ENCODE results near the gene U2AF1. TPM values are rescaled to one million over a fixed set of nuclear protein-coding genes. Genes with fewer than 3 reads are reported as not detected.
"Not testable (repeated sequence)": the region's sequence is repeated elsewhere in the genome, so short reads cannot be mapped to it uniquely, and the experiment has no call there.

U2AF1 gene, protein sequence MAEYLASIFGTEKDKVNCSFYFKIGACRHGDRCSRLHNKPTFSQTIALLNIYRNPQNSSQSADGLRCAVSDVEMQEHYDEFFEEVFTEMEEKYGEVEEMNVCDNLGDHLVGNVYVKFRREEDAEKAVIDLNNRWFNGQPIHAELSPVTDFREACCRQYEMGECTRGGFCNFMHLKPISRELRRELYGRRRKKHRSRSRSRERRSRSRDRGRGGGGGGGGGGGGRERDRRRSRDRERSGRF
- 43.3 and 43.9 TPM in 2 replicates for total RNA-seq (2014; rRNA removed; shearing (Covaris generic))

DNA sequence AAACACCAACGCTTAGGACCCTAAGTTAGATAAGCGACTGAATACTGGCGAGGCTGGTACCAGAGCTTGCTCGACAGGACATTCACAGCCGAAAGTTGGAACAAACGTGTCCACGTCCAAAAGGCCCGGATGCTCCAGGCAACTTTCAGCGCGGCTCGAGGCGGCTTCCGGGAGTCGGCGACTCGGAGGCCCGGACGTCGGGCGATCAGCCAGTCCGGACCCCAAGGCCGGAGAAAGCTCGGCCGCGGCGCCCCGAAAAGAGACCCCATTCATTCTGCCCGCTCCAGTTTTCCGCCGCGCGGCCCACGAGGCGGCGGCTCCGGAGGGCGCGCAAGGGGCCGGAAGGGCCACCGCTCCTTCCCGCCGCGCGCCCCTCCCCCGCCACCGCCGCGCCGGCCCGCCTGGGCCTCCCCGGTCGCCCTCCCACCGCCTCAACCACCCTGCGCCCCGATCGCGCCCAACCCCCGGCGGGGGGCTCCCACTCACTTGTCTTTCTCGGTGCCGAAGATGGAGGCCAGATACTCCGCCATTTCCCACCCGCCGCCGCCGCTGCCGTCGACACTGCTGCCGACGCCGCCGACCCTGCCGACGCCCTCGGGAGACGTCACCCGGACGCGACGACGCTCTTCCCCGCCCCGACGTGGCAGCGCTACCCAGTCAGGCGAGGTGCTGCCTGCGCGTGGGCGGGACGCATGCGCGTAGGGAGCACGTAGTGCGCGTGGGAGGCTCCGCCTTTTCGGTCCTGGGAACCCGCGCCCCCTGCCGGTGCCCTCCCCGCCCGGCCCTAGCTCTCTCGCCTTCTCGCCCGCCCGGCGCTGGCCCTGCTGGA, at the start of gene U2AF1:
Gene U2AF1 (minus strand): TSS at position 606 of the 829 bp plus-strand sequence. CDS start 76 bp downstream, at position 530.
- H3K36me3 ChIP-seq; H3K27me3 ChIP-seq (replicated peaks); H3K4me3 ChIP-seq; H3K4me1 ChIP-seq (replicated peaks); H3K9me3 ChIP-seq (replicated peaks); H3K27ac ChIP-seq: not testable (repeated sequence)
- DNase-seq (ENCODE audit: low read depth in 1 of 2, low spot score in 2 of 2): peak; percentile 13 to 59

- not testable (repeated sequence) for H3K27me3 ChIP-seq (replicated peaks); H3K27ac ChIP-seq; H3K4me3 ChIP-seq; H3K9me3 ChIP-seq (replicated peaks); H3K4me1 ChIP-seq (replicated peaks); H3K36me3 ChIP-seq; DNase-seq (ENCODE audit: low read depth in 1 of 2, low spot score in 2 of 2)
Observed at GRCh38 chr21:43153601-43154000, 46.2 kb upstream of the U2AF1 start.

- not testable (repeated sequence) for H3K27me3 ChIP-seq (replicated peaks)
Observed at GRCh38 chr21:43149344-43149743, 42.0 kb upstream of the U2AF1 start.

DNA sequence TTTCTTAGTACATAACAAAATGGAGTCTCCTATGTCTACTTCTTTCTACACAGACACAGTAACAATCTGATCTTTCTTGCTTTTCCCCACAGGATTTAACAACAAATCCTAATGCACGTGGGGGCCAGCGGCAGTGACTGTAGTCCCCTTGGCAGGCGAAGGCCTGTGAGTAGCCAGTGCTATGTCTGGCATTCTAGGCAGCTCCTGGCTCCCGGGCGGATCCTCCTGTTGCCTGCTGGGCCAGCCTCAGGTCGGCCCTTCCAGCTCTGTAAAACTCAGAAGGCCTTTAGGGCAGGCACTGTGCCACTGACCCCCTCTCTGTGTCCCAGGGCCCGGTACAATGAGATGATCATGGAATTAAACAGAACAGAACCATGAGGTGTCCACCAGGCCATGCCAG, 40.6 kb upstream of the U2AF1 start:
- DNase-seq (ENCODE audit: low read depth in 1 of 2, low spot score in 2 of 2); H3K4me1 ChIP-seq (replicated peaks); H3K9me3 ChIP-seq (replicated peaks); H3K27ac ChIP-seq; H3K36me3 ChIP-seq; H3K27me3 ChIP-seq (replicated peaks); H3K4me3 ChIP-seq: not testable (repeated sequence)

More at GRCh38 chr21:43149344-43149743, 42.0 kb upstream of the U2AF1 start:
- H3K9me3 ChIP-seq (replicated peaks); H3K36me3 ChIP-seq; H3K4me1 ChIP-seq (replicated peaks); H3K4me3 ChIP-seq; DNase-seq (ENCODE audit: low read depth in 1 of 2, low spot score in 2 of 2); H3K27ac ChIP-seq: not testable (repeated sequence)

DNA sequence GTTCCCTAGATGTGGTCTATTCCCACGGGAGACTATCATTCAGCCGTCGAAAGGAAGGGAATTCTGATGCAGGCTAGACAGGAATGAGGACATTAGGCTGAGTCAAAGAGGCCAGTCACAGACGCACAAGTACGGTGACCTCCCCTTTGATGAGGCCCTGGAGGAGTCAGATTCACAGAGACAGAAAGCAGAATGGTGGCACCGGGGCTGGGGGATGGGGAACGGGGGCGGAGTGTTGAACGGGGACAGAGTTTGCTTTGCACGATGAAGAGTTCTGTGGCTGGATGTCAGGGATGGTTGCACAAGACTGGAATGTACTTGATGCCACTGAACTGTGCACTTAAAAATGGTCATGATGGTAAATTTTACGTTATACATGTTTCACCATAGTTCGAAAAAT, 39.3 kb upstream of the U2AF1 start:
- not testable (repeated sequence) for H3K27ac ChIP-seq; DNase-seq (ENCODE audit: low read depth in 1 of 2, low spot score in 2 of 2); H3K4me3 ChIP-seq; H3K9me3 ChIP-seq (replicated peaks); H3K27me3 ChIP-seq (replicated peaks); H3K36me3 ChIP-seq; H3K4me1 ChIP-seq (replicated peaks)

- not testable (repeated sequence) for H3K4me3 ChIP-seq; H3K4me1 ChIP-seq (replicated peaks); H3K36me3 ChIP-seq; DNase-seq (ENCODE audit: low read depth in 1 of 2, low spot score in 2 of 2); H3K27ac ChIP-seq; H3K27me3 ChIP-seq (replicated peaks); H3K9me3 ChIP-seq (replicated peaks)
Observed at GRCh38 chr21:43141407-43141806, 34.0 kb upstream of the U2AF1 start.

- H3K4me3 ChIP-seq: not testable (repeated sequence)
Observed at GRCh38 chr21:43138944-43139343, 31.6 kb upstream of the U2AF1 start.

GRCh38 chr21:43134520-43134919, 27.1 kb upstream of the U2AF1 start:
- not testable (repeated sequence) for H3K9me3 ChIP-seq (replicated peaks); H3K27ac ChIP-seq

More at GRCh38 chr21:43138944-43139343, 31.6 kb upstream of the U2AF1 start:
- not testable (repeated sequence) for H3K36me3 ChIP-seq; DNase-seq (ENCODE audit: low read depth in 1 of 2, low spot score in 2 of 2); H3K4me1 ChIP-seq (replicated peaks); H3K27me3 ChIP-seq (replicated peaks); H3K9me3 ChIP-seq (replicated peaks); H3K27ac ChIP-seq

GRCh38 chr21:43130094-43130493, 22.7 kb upstream of the U2AF1 start:
- not testable (repeated sequence) for H3K4me1 ChIP-seq (replicated peaks); H3K27me3 ChIP-seq (replicated peaks); H3K27ac ChIP-seq; H3K9me3 ChIP-seq (replicated peaks); DNase-seq (ENCODE audit: low read depth in 1 of 2, low spot score in 2 of 2); H3K36me3 ChIP-seq; H3K4me3 ChIP-seq

More at GRCh38 chr21:43134520-43134919, 27.1 kb upstream of the U2AF1 start:
- H3K4me1 ChIP-seq (replicated peaks); DNase-seq (ENCODE audit: low read depth in 1 of 2, low spot score in 2 of 2); H3K4me3 ChIP-seq; H3K27me3 ChIP-seq (replicated peaks); H3K36me3 ChIP-seq: not testable (repeated sequence)

DNA sequence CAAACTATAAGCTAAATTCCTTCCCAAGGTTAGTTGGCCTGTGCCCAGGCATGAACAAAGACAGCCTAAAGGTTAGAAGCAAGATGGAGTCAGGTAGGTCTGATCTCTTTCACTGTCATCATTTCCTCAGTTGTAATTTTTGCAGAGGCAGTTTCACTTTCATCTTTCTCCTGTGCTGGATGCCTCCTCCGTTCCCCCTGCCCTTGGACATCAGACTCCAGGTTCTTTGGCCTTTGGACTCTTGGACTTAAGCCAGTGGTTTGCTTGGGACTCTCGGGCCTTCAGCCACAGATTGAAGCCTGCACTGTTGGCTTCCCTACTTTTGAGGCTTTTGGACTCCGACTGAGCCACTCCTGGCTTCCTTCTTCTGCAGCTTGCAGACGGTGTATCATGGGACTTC, 8.6 kb upstream of the U2AF1 start:
- H3K9me3 ChIP-seq (replicated peaks); H3K4me3 ChIP-seq; DNase-seq (ENCODE audit: low read depth in 1 of 2, low spot score in 2 of 2); H3K4me1 ChIP-seq (replicated peaks); H3K27me3 ChIP-seq (replicated peaks); H3K27ac ChIP-seq; H3K36me3 ChIP-seq: not testable (repeated sequence)

- not testable (repeated sequence) for H3K4me1 ChIP-seq (replicated peaks); H3K27ac ChIP-seq; H3K9me3 ChIP-seq (replicated peaks); H3K4me3 ChIP-seq; H3K36me3 ChIP-seq; H3K27me3 ChIP-seq (replicated peaks); DNase-seq (ENCODE audit: low read depth in 1 of 2, low spot score in 2 of 2)
Observed at GRCh38 chr21:43114483-43114882, 7.1 kb upstream of the U2AF1 start.

GRCh38 chr21:43109006-43109405, 1.6 kb upstream of the U2AF1 start:
- H3K4me3 ChIP-seq; H3K36me3 ChIP-seq; H3K27me3 ChIP-seq (replicated peaks); H3K4me1 ChIP-seq (replicated peaks); H3K9me3 ChIP-seq (replicated peaks); DNase-seq (ENCODE audit: low read depth in 1 of 2, low spot score in 2 of 2); H3K27ac ChIP-seq: not testable (repeated sequence)

DNA sequence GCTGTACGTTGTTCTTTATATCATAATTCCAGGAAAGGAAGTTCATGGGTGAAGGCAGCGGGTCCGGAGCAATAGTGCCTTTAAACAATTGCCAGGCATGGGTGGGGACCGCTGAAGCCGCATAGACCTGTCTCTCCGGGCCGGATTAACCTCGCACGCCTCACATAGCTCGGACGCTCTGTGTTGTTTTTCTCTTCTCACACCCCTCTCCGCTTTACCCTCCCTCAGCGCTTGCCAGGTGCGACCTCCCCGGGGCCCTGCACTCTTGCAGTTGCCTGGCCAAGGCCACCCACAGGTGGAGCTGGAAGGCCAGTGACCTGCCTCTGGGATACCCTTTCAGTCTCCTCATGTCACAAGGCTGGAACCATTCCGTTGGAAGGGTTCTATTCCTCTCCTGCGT, 807 bp upstream of the U2AF1 start:
- not testable (repeated sequence) for H3K9me3 ChIP-seq (replicated peaks); H3K36me3 ChIP-seq; H3K27me3 ChIP-seq (replicated peaks); DNase-seq (ENCODE audit: low read depth in 1 of 2, low spot score in 2 of 2); H3K4me3 ChIP-seq; H3K27ac ChIP-seq; H3K4me1 ChIP-seq (replicated peaks)

GRCh38 chr21:43107794-43108137, 396 bp upstream of the U2AF1 start:
- not testable (repeated sequence) for H3K36me3 ChIP-seq; H3K4me3 ChIP-seq; DNase-seq (ENCODE audit: low read depth in 1 of 2, low spot score in 2 of 2); H3K9me3 ChIP-seq (replicated peaks); H3K4me1 ChIP-seq (replicated peaks); H3K27me3 ChIP-seq (replicated peaks); H3K27ac ChIP-seq
